GM12878 (cell line): Measurements from ENCODE around the gene SHB. TPM values are rescaled to one million over a fixed set of nuclear protein-coding genes. Genes with fewer than 3 reads are reported as not detected.

Experiments used
- BACH1 ChIP-seq: fragments of 450-650 bp; IDR thresholded peaks from 2 replicates; pipeline ENCODE4 v1.6.1; 2017; ENCODE audit warnings: mild to moderate bottlenecking, borderline replicate concordance
- BMI1 ChIP-seq: fragments of 450-650 bp; IDR thresholded peaks from 2 replicates; pipeline ENCODE4 v1.6.1; 2016; ENCODE audit warnings: mild to moderate bottlenecking, moderate library complexity, borderline replicate concordance
- BRCA1 ChIP-seq: IDR thresholded peaks from 2 replicates; pipeline ENCODE4 v1.6.1; 2011; ENCODE audit warnings: low read depth, low read length, improper control_type of control experiment
- CEBPB ChIP-seq, 2 experiments: fragments of 150-350 bp in 1 of 2; IDR thresholded peaks; 2 replicates each; pipeline ENCODE4 v1.6.1; 2012 to 2014; ENCODE audit warnings: low read depth in 2 of 2, low read length in 2 of 2, borderline replicate concordance in 1 of 2, inconsistent platforms in 1 of 2
- CHD4 ChIP-seq: fragments of 200-600 bp; sonication (generic); IDR thresholded peaks from 2 replicates; pipeline ENCODE4 v1.6.1; 2016; ENCODE audit warnings: mild to moderate bottlenecking
- CREB1 ChIP-seq: IDR thresholded peaks from 2 replicates; pipeline ENCODE4 v1.6.1; 2012; ENCODE audit warnings: low read depth, mild to moderate bottlenecking, inconsistent platforms
- EED ChIP-seq: sonication (generic); IDR thresholded peaks from 2 replicates; pipeline ENCODE4 v1.6.1; 2016; ENCODE audit warnings: antibody characterized with exemption, low read depth
- ESRRA ChIP-seq: IDR thresholded peaks from 2 replicates; pipeline ENCODE4 v1.6.1; 2012; ENCODE audit warnings: mild to moderate bottlenecking, low read length, improper control_type of control experiment
- FOS ChIP-seq: IDR thresholded peaks from 3 replicates; pipeline ENCODE4 v1.6.1; 2011; ENCODE audit warnings: borderline replicate concordance; ENCODE audit not compliant: insufficient read length; ENCODE audit errors: extremely low read depth
- FOXM1 ChIP-seq: IDR thresholded peaks from 2 replicates; pipeline ENCODE4 v1.6.1; 2012; ENCODE audit warnings: low read depth, mild to moderate bottlenecking, inconsistent platforms, low read length, moderate library complexity
- GATAD2B ChIP-seq: fragments of 450-650 bp; conservative IDR thresholded peaks from 2 replicates; pipeline ENCODE4 v1.6.1; 2017; ENCODE audit warnings: low read depth, mild to moderate bottlenecking, moderate library complexity
- HDGF ChIP-seq: fragments of 450-650 bp; IDR thresholded peaks from 2 replicates; pipeline ENCODE4 v1.6.1; 2016; ENCODE audit warnings: antibody characterized with exemption
- LARP7 ChIP-seq: fragments of 450-650 bp; IDR thresholded peaks from 2 replicates; pipeline ENCODE4 v1.6.1; 2017; ENCODE audit warnings: mild to moderate bottlenecking
- MTA2 ChIP-seq: fragments of 450-650 bp; IDR thresholded peaks from 2 replicates; pipeline ENCODE4 v1.6.1; 2016; ENCODE audit warnings: low read depth, mild to moderate bottlenecking, moderate library complexity
- MXI1 ChIP-seq: fragments of 150-350 bp; IDR thresholded peaks from 2 replicates; pipeline ENCODE4 v1.6.1; 2011; ENCODE audit warnings: low read depth, mild to moderate bottlenecking, inconsistent platforms, low read length, improper control_type of control experiment
- RAD21 ChIP-seq: IDR thresholded peaks from 2 replicates; pipeline ENCODE4 v1.6.1; 2011; ENCODE audit warnings: mild to moderate bottlenecking, low read depth, low read length, moderate library complexity; ENCODE audit not compliant: insufficient read depth
- RCOR1 ChIP-seq: conservative IDR thresholded peaks from 2 replicates; pipeline ENCODE4 v1.6.1; 2012; ENCODE audit warnings: low read depth, low read length, improper control_type of control experiment
- RELA ChIP-seq: fragments of 450-650 bp; IDR thresholded peaks from 2 replicates; pipeline ENCODE4 v1.8.0; 2014; ENCODE audit warnings: borderline replicate concordance; ENCODE audit not compliant: partially characterized antibody
- RUNX3 ChIP-seq: IDR thresholded peaks from 2 replicates; pipeline ENCODE4 v1.6.1; 2012; ENCODE audit warnings: low read length, inconsistent platforms
- TBL1XR1 ChIP-seq: IDR thresholded peaks from 2 replicates; pipeline ENCODE4 v1.6.1; 2012; ENCODE audit warnings: low read depth, low read length, improper control_type of control experiment
- TCF3 ChIP-seq: IDR thresholded peaks from 2 replicates; pipeline ENCODE4 v1.6.1; 2012; ENCODE audit warnings: low read depth, mild to moderate bottlenecking, low read length, borderline replicate concordance; ENCODE audit not compliant: insufficient read depth
- ZNF384 ChIP-seq: IDR thresholded peaks from 2 replicates; pipeline ENCODE4 v1.6.1; 2012; ENCODE audit warnings: low read depth, mild to moderate bottlenecking, low read length, improper control_type of control experiment, borderline replicate concordance
- polyA plus RNA-seq, 11 experiments: library from polyadenylated mRNA; depleted of rRNA in 4 of 11; unstranded in 6 of 11; stranded (reverse) in 5 of 11; fragments of >200 nt; fragmentation: Nextera tagmentation in 4 of 11; fragmentation: Illumina TruSeq in 1 of 11; extraction: Ambion mirVana in 4 of 11; extraction: Trizol in 1 of 11; gene quantifications; 1 replicate in 1 of 11; 2 replicates in 10 of 11; pipeline versions ENCODE4 v1.2.1 to v1.2.3, GENCODE V29; 2011 to 2016; ENCODE audit warnings: inconsistent platforms in 2 of 11, missing spikeins in 2 of 11, low read depth in 1 of 11
- total RNA-seq, 4 experiments: library from RNA; depleted of rRNA in 3 of 4; stranded (reverse); fragments of >200 nt in 3 of 4; fragmentation: Illumina TruSeq in 1 of 4; extraction: Trizol in 1 of 4; gene quantifications; 2 replicates each; pipeline versions ENCODE4 v1.2.1 to v1.2.3, GENCODE V29; 2013 to 2021
- TF ChIP-seq, protein P1 (sequence below): IDR thresholded peaks from 2 replicates; pipeline ENCODE4 v1.6.1; 2012; ENCODE audit warnings: low read depth, low read length, improper control_type of control experiment

Gene SHB
- total and polyA plus RNA-seq, 10 of the 15 experiments (the other 5 are each of a cell fraction or from before 2014, with no cell fraction given): 0.29 to 6.2 (median 1.3) TPM

DNA sequence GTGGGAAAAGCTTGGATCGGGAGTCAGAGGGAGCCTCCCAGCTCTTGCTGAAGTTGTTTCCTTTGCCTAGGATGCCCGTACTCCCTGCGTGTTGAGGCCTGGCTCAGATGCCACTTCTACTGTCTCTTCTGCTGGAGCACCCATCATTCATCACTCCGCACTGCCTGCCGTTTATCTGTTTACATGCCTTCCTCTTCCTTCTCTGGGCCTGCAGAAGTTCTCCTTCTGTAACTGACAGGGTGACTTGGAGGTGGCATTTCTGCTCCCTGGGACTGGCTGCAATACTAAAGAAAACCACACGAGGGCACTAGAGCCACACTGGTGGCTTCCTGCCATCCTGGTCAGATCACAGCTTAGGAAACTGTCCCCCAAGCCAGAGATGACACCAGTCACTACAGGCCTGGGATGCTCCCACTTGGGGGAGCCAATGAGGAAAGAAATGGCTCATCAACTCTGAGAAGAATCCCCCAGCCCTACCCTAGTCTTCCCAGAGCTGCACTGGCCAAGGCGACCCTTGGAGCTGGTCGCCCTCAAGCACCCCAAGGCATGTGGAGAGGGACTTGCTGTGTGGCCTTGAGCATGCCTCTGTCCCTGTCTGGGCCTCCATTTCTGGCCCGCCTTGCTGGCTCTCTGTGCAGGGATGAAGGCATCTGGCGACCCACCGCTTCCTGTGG lies 155.4 kb downstream of the SHB start (continued):
- 0 out of 2 replicates have a peak, but pooled peaks have one; percentile 27 for TF ChIP-seq MXI1
- TF ChIP-seq EED: 0 out of 2 replicates have a peak, but pooled peaks have one; percentile 16
- peak; percentile 52 for TF ChIP-seq RUNX3
- peak; percentile 23 for TF ChIP-seq RELA
- TF ChIP-seq, protein P1, sequence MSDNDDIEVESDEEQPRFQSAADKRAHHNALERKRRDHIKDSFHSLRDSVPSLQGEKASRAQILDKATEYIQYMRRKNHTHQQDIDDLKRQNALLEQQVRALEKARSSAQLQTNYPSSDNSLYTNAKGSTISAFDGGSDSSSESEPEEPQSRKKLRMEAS: peak; percentile 50; the same call in 1 of the 2 replicates
- TF ChIP-seq CHD4: no peak
- TF ChIP-seq BRCA1: no peak
- TF ChIP-seq CREB1: no peak
- peak; percentile 57; the same call in 1 of the 2 replicates for TF ChIP-seq ESRRA
- no peak for TF ChIP-seq CEBPB (IDR thresholded peaks at IDR 0.05; ENCODE audit: borderline replicate concordance in 1 of 2, low read depth in 2 of 2, low read length in 2 of 2)
- no peak for TF ChIP-seq MTA2
- TF ChIP-seq ZNF384: no peak
- no peak for TF ChIP-seq TBL1XR1
- no peak for TF ChIP-seq BACH1
- peak; percentile 57; the same call in 1 of the 2 replicates for TF ChIP-seq LARP7
- TF ChIP-seq FOS: no peak
- TF ChIP-seq HDGF: peak; percentile 58; the same call in 1 of the 2 replicates
- 0 out of 2 replicates have a peak, but pooled peaks have one; percentile 62 for TF ChIP-seq RCOR1
- peak; percentile 74; the same call in 1 of the 2 replicates for TF ChIP-seq FOXM1
- no peak for TF ChIP-seq BMI1
- peak; percentile 97 for TF ChIP-seq RAD21
- no peak for TF ChIP-seq TCF3
- peak; percentile 17; the same call in 1 of the 2 replicates for TF ChIP-seq GATAD2B
- TF ChIP-seq, all 136 proteins: peak for 20
